GM18861 (cell line): ENCODE results near the gene APLP2.

Experiments used
- ATAC-seq: cut with Tn5 transposase; IDR thresholded peaks from one replicate; pipeline ENCODE4 v1.9.1; 2021; ENCODE audit not compliant: unreplicated experiment

APLP2 gene

GRCh38 chr11:130114726-130115125, 45.0 kb downstream of the APLP2 start:
- no peak for ATAC-seq

GRCh38 chr11:130115218-130115617, 45.5 kb downstream of the APLP2 start:
- no peak for ATAC-seq

- peak; percentile 77 for ATAC-seq
Observed at GRCh38 chr11:130118165-130118564, 48.5 kb downstream of the APLP2 start.

- peak; percentile 42 for ATAC-seq
Observed at GRCh38 chr11:130118636-130119387, 49.1 kb downstream of the APLP2 start.

GRCh38 chr11:130120045-130120444, 50.4 kb downstream of the APLP2 start:
- no peak for ATAC-seq

- ATAC-seq = no peak
Observed at GRCh38 chr11:130121445-130121978, 51.8 kb downstream of the APLP2 start.

GRCh38 chr11:130122141-130122575, 52.5 kb downstream of the APLP2 start:
- ATAC-seq = no peak

GRCh38 chr11:130123414-130124040, 53.8 kb downstream of the APLP2 start:
- ATAC-seq = no peak

GRCh38 chr11:130124096-130124495, 54.4 kb downstream of the APLP2 start:
- ATAC-seq = no peak

GRCh38 chr11:130125638-130126037, 55.9 kb downstream of the APLP2 start:
- no peak for ATAC-seq

GRCh38 chr11:130126516-130126915, 56.8 kb downstream of the APLP2 start:
- no peak for ATAC-seq

GRCh38 chr11:130127509-130127908, 57.8 kb downstream of the APLP2 start:
- no peak for ATAC-seq

GRCh38 chr11:130128626-130129025, 58.9 kb downstream of the APLP2 start:
- ATAC-seq = no peak

GRCh38 chr11:130129922-130130321, 60.2 kb downstream of the APLP2 start:
- ATAC-seq = no peak

GRCh38 chr11:130131961-130132850, 62.5 kb downstream of the APLP2 start:
- ATAC-seq = peak; percentile 73

GRCh38 chr11:130133716-130134115, 64.0 kb downstream of the APLP2 start:
- no peak for ATAC-seq

GRCh38 chr11:130136107-130136506, 66.4 kb downstream of the APLP2 start:
- ATAC-seq = no peak

GRCh38 chr11:130137999-130138398, 68.3 kb downstream of the APLP2 start:
- no peak for ATAC-seq

- no peak for ATAC-seq
Observed at GRCh38 chr11:130139401-130139800, 69.7 kb downstream of the APLP2 start.

GRCh38 chr11:130141561-130142341, 72.1 kb downstream of the APLP2 start:
- ATAC-seq = no peak
